H1 (cell line): ENCODE results near the gene INO80C. TPM values are rescaled to one million over a fixed set of nuclear protein-coding genes. Genes with fewer than 3 reads are reported as not detected.

Experiments
- CTCF ChIA-PET: fragments of 300-600 bp; sonication (Branson Sonifier 250); formaldehyde crosslinking; loops from one replicate; lab custom pipeline; 2021; ENCODE audit not compliant: partially characterized antibody; lab: Charles Lee
- POLR2A ChIA-PET: fragments of 300-600 bp; sonication (Branson Sonifier 250); formaldehyde crosslinking; loops from one replicate; lab custom pipeline; 2021; ENCODE audit warnings: inconsistent platforms; ENCODE audit not compliant: partially characterized antibody; lab: Charles Lee
- DNase-seq, 2 experiments: peaks; one replicate each; pipeline versions ENCODE4 v3.0.0 to v3.0.0-alpha.2; 2010 to 2022; ENCODE audit warnings: low spot score in 2 of 2, low read depth in 1 of 2, mixed read lengths in 1 of 2
- FAIRE-seq: peaks from 2 replicates; lab custom pipeline; 2011; peaks lifted over from hg19 to GRCh38; lab: Jason Lieb, UNC
- H2AFZ ChIP-seq: 2 replicates; pipeline ENCODE4 v1.8.1; 2012; ENCODE audit warnings: low read length, inconsistent platforms
- H2AK5ac ChIP-seq: 2 replicates; pipeline ENCODE4 v1.6.1; 2013; ENCODE audit warnings: low read depth, low read length
- H2BK120ac ChIP-seq: replicated peaks from 2 replicates; pipeline ENCODE3; 2013; ENCODE audit warnings: low read depth, low read length, inconsistent platforms
- H2BK12ac ChIP-seq: 2 replicates; pipeline ENCODE4 v1.6.1; 2013; ENCODE audit warnings: low read depth, low read length
- H2BK15ac ChIP-seq: 2 replicates; pipeline ENCODE4 v1.6.1; 2013; ENCODE audit warnings: low read length
- H2BK20ac ChIP-seq: 2 replicates; pipeline ENCODE4 v1.6.1; 2013; ENCODE audit warnings: low read length
- H2BK5ac ChIP-seq: 2 replicates; pipeline ENCODE4 v1.6.1; 2013; ENCODE audit warnings: low read depth, low read length
- H3K14ac ChIP-seq: 2 replicates; pipeline ENCODE4 v1.6.1; 2013; ENCODE audit warnings: inconsistent platforms; ENCODE audit not compliant: insufficient read length
- H3K18ac ChIP-seq: 2 replicates; pipeline ENCODE4 v1.6.1; 2013; ENCODE audit warnings: low read length; ENCODE audit errors: extremely low read depth
- H3K23ac ChIP-seq: 2 replicates; pipeline ENCODE4 v1.6.1; 2013; ENCODE audit warnings: inconsistent platforms; ENCODE audit not compliant: insufficient read length
- H3K23me2 ChIP-seq: 2 replicates; pipeline ENCODE4 v1.6.1; 2013; ENCODE audit warnings: low read depth, low read length
- H3K27ac ChIP-seq: 2 replicates; pipeline ENCODE4 v1.6.1; 2011; ENCODE audit warnings: low read depth, low read length, inconsistent platforms
- H3K27me3 ChIP-seq, 4 experiments: replicated peaks in 1 of 4; 1 replicate in 1 of 4; 2 replicates in 3 of 4; pipeline versions ENCODE4 v1.6.1 to v1.8.1; 2011 to 2013; ENCODE audit warnings: low read length in 3 of 4, mild to moderate bottlenecking in 3 of 4, inconsistent platforms in 2 of 4, mixed read lengths in 2 of 4, moderate library complexity in 1 of 4; ENCODE audit not compliant: control insufficient read depth in 3 of 4, insufficient read depth in 3 of 4; ENCODE audit errors: extremely low read depth in 1 of 4
- H3K36me3 ChIP-seq, 4 experiments: 2 replicates each; pipeline versions ENCODE4 v1.6.1 to v1.8.1; 2011 to 2013; ENCODE audit warnings: mild to moderate bottlenecking in 4 of 4, low read length in 3 of 4, moderate library complexity in 2 of 4, control low read depth in 1 of 4, inconsistent platforms in 1 of 4; ENCODE audit not compliant: insufficient read depth in 4 of 4, control insufficient read depth in 2 of 4
- H3K4ac ChIP-seq: replicated peaks from 2 replicates; pipeline ENCODE3; 2013; ENCODE audit warnings: low read length, low read depth, mixed read lengths, inconsistent platforms; ENCODE audit not compliant: insufficient read length
- H3K4me1 ChIP-seq, 4 experiments: replicated peaks in 1 of 4; 1 replicate in 1 of 4; 2 replicates in 3 of 4; pipeline versions ENCODE4 v1.6.1 to v1.8.1; 2011 to 2013; ENCODE audit warnings: low read length in 3 of 4, inconsistent platforms in 2 of 4, mixed read lengths in 1 of 4; ENCODE audit not compliant: insufficient read depth in 4 of 4, control insufficient read depth in 3 of 4
- H3K4me2 ChIP-seq, 2 experiments: 2 replicates each; pipeline versions ENCODE4 v1.6.1 to v1.8.1; 2011 to 2013; ENCODE audit warnings: low read depth in 2 of 2, low read length in 2 of 2, control low read depth in 1 of 2, inconsistent platforms in 1 of 2, mild to moderate bottlenecking in 1 of 2; ENCODE audit not compliant: insufficient read depth in 1 of 2
- H3K4me3 ChIP-seq, 4 experiments: fragments of 200-600, 300-600 bp in 1 of 4; sonication (generic), shearing (Covaris generic), sonication (Bioruptor Twin) in 1 of 4; 2 replicates each; pipeline versions ENCODE4 v1.5.1 to v1.8.1; 2011 to 2016; ENCODE audit warnings: low read length in 4 of 4, low read depth in 3 of 4, control low read depth in 2 of 4, inconsistent platforms in 2 of 4, mild to moderate bottlenecking in 2 of 4, mixed read lengths in 1 of 4, moderate library complexity in 1 of 4; ENCODE audit not compliant: insufficient read depth in 2 of 4; ENCODE audit errors: extremely low read depth in 1 of 4
- H3K56ac ChIP-seq: replicated peaks from 2 replicates; pipeline ENCODE3; 2013; ENCODE audit warnings: low read depth, mild to moderate bottlenecking, mixed read lengths, low read length, inconsistent platforms; ENCODE audit not compliant: insufficient read length
- H3K79me1 ChIP-seq: 2 replicates; pipeline ENCODE4 v1.6.1; 2013; ENCODE audit warnings: low read depth, low read length, control low read depth
- H3K79me2 ChIP-seq, 2 experiments: 2 replicates each; pipeline versions ENCODE4 v1.6.1 to v1.8.1; 2012 to 2013; ENCODE audit warnings: low read length in 2 of 2, mild to moderate bottlenecking in 2 of 2, inconsistent platforms in 1 of 2; ENCODE audit not compliant: insufficient read depth in 2 of 2, control insufficient read depth in 1 of 2
- H3K9ac ChIP-seq, 4 experiments: replicated peaks in 1 of 4; 1 replicate in 1 of 4; 2 replicates in 3 of 4; pipeline versions ENCODE4 v1.6.1 to v1.8.1; 2011 to 2013; ENCODE audit warnings: low read depth in 3 of 4, low read length in 3 of 4, control low read depth in 2 of 4, mild to moderate bottlenecking in 2 of 4, moderate library complexity in 2 of 4, inconsistent platforms in 1 of 4; ENCODE audit errors: extremely low read depth in 1 of 4
- H3K9me3 ChIP-seq, 2 experiments: 2 replicates each; pipeline versions ENCODE4 v1.6.1 to v1.8.1; 2012 to 2013; ENCODE audit warnings: mild to moderate bottlenecking in 2 of 2, moderate library complexity in 2 of 2, control low read depth in 1 of 2, inconsistent platforms in 1 of 2, low read depth in 1 of 2, low read length in 1 of 2, mixed read lengths in 1 of 2; ENCODE audit not compliant: insufficient read depth in 2 of 2
- H4K20me1 ChIP-seq, 2 experiments: replicated peaks in 1 of 2; 2 replicates each; pipeline versions ENCODE3 to v1.8.1; 2011 to 2013; ENCODE audit warnings: inconsistent platforms in 2 of 2, low read length in 2 of 2, mild to moderate bottlenecking in 1 of 2; ENCODE audit not compliant: insufficient read depth in 2 of 2, control insufficient read depth in 1 of 2
- H4K5ac ChIP-seq: 2 replicates; pipeline ENCODE4 v1.6.1; 2013; ENCODE audit warnings: low read length, low read depth, mixed read lengths, inconsistent platforms; ENCODE audit not compliant: insufficient read length
- H4K8ac ChIP-seq: 2 replicates; pipeline ENCODE4 v1.8.0; 2013; ENCODE audit warnings: mild to moderate bottlenecking, moderate library complexity, low read length, inconsistent platforms; ENCODE audit not compliant: insufficient read depth; ENCODE audit errors: extremely low read depth
- H4K91ac ChIP-seq: replicated peaks from 2 replicates; pipeline ENCODE3; 2013; ENCODE audit warnings: low read length, mixed read lengths, inconsistent platforms; ENCODE audit not compliant: insufficient read length
- CBX5 ChIP-seq: fragments of 300-800, 300-1000 bp; sonication (generic); IDR thresholded peaks from 2 replicates; pipeline ENCODE4 v1.7.1; 2016; ENCODE audit warnings: antibody characterized with exemption, low read length, low read depth
- EZH2 ChIP-seq: fragments of 200-600 bp; sonication (generic); IDR thresholded peaks from 2 replicates; pipeline ENCODE4 v1.7.1; 2012; ENCODE audit warnings: low read depth, mild to moderate bottlenecking, moderate library complexity, low read length, inconsistent platforms; ENCODE audit not compliant: severe bottlenecking
- FOSL1 ChIP-seq: IDR thresholded peaks from 2 replicates; pipeline ENCODE4 v1.6.1; 2011; ENCODE audit warnings: mild to moderate bottlenecking, low read depth, low read length, moderate library complexity; ENCODE audit not compliant: insufficient read depth
- GABPA ChIP-seq: IDR thresholded peaks from 2 replicates; pipeline ENCODE4 v1.6.1; 2011; ENCODE audit warnings: mild to moderate bottlenecking, low read length, moderate library complexity, borderline replicate concordance; ENCODE audit not compliant: insufficient read depth
- GTF2F1 ChIP-seq: IDR thresholded peaks from 2 replicates; pipeline ENCODE4 v1.6.1; 2012; ENCODE audit warnings: low read depth, low read length, improper control_type of control experiment, borderline replicate concordance
- KDM5A ChIP-seq: fragments of 200-600 bp; IDR thresholded peaks from 2 replicates; pipeline ENCODE4 v1.7.1; 2012; ENCODE audit warnings: mild to moderate bottlenecking, low read length, inconsistent platforms, mixed read lengths
- POLR2AphosphoS5 ChIP-seq: IDR thresholded peaks from 2 replicates; pipeline ENCODE4 v1.6.1; 2011; ENCODE audit warnings: low read depth, low read length
- SIN3A ChIP-seq, 2 experiments: IDR thresholded peaks in 1 of 2; conservative IDR thresholded peaks in 1 of 2; 2 replicates each; pipeline ENCODE4 v1.6.1; 2011 to 2012; ENCODE audit warnings: low read length in 2 of 2, improper control_type of control experiment in 1 of 2, low read depth in 1 of 2, mild to moderate bottlenecking in 1 of 2
- SP4 ChIP-seq: IDR thresholded peaks from 2 replicates; pipeline ENCODE4 v1.6.1; 2012; ENCODE audit warnings: low read length, inconsistent platforms
- SRF ChIP-seq: IDR thresholded peaks from 2 replicates; pipeline ENCODE4 v1.6.1; 2011; ENCODE audit warnings: mild to moderate bottlenecking, low read depth, low read length, moderate library complexity
- TEAD4 ChIP-seq: IDR thresholded peaks from 2 replicates; pipeline ENCODE4 v1.6.1; 2012; ENCODE audit warnings: low read depth, low read length, inconsistent platforms, mixed read lengths
- YY1 ChIP-seq: IDR thresholded peaks from 2 replicates; pipeline ENCODE4 v1.6.1; 2011; ENCODE audit warnings: low read depth, mild to moderate bottlenecking, low read length
- WGBS, 2 experiments: shearing (Covaris generic) in 1 of 2; methylation state at CpG; one replicate each; pipeline versions ENCODE4 v1.1.6 to v1.1.7; 2013 to 2015; ENCODE audit warnings: low lambda C conversion rate in 2 of 2, mixed read lengths in 2 of 2, inconsistent platforms in 1 of 2, low coverage in 1 of 2, missing lambda C conversion rate in 1 of 2; ENCODE audit not compliant: insufficient replicate concordance in 2 of 2, insufficient coverage in 1 of 2, insufficient read length in 1 of 2; ENCODE audit errors: extremely low coverage in 1 of 2, missing lambda C conversion rate in 1 of 2; 5-methylcytosine and 5-hydroxymethylcytosine counted together
- polyA plus RNA-seq, 7 experiments: library from polyadenylated mRNA; depleted of rRNA in 3 of 7; stranded (reverse) in 5 of 7; unstranded in 2 of 7; fragments of >200 nt in 5 of 7; fragments of 200-250 nt in 2 of 7; gene quantifications; 1 replicate in 5 of 7; 2 replicates in 1 of 7; 4 replicates in 1 of 7; pipeline versions ENCODE4 v1.2.1 to v1.2.3, GENCODE V29; 2011 to 2013; ENCODE audit warnings: missing spikeins in 2 of 7, mixed read lengths in 2 of 7
- total RNA-seq: library from RNA; stranded (reverse); fragmentation: NEBNext Ultra II Directional; extraction: Animal tissue kit (Norgen Biotek cat#: 25700); gene quantifications from 2 replicates; pipeline ENCODE4 v1.2.1, GENCODE V29; 2021
- TF ChIP-seq, protein P1 (sequence below): IDR thresholded peaks from 2 replicates; pipeline ENCODE4 v1.6.1; 2011; ENCODE audit warnings: low read depth, mild to moderate bottlenecking, low read length; ENCODE audit not compliant: insufficient read depth

INO80C gene
- total and polyA plus RNA-seq, 2 of the 8 experiments (the other 6 are each of a cell fraction or from before 2014, with no cell fraction given): 30.1 to 48.9 TPM

DNA sequence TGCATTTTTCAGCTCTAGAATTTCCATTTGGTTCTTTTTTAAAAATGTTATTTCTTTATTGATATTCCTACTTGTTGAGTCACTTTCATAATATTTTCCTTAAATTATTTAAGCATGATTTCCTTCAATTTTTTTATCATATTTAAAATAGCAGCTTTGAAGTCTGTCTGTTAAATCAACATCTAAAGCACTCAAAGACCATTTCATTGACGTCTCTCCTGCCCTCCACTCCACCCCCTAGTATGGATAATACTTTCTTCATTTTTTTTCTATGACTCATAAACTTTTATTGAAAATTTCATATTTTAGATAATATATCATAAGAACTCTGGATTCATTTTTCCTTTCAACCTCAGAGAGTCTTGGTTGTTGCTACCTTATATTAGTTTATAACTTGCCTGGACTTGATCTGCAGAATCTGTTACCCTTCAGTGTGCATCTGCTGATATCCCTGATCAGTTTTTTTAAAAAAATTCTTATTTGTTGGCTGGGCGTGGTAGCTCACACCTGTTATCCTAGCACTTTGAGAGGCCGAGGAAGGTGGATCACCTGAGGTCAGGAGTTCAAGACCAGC lies 61.6 kb downstream of the INO80C start:
- no peak for DNase-seq
- POLR2A ChIA-PET: interaction anchor here (1.5 kb wide), 1 partner anchor 8 kb away, joined by 4 read pairs; no protein-coding TSS in a partner anchor
- no peak for TF ChIP-seq CBX5
- TF ChIP-seq, protein P1, sequence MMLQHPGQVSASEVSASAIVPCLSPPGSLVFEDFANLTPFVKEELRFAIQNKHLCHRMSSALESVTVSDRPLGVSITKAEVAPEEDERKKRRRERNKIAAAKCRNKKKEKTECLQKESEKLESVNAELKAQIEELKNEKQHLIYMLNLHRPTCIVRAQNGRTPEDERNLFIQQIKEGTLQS: no peak
- no peak for TF ChIP-seq GTF2F1
- TF ChIP-seq SIN3A (conservative IDR thresholded peaks at IDR 0.05 in 1 of 2, IDR thresholded peaks at IDR 0.05 in 1 of 2; ENCODE audit: low read depth in 1 of 2, low read length in 2 of 2): no peak
- TF ChIP-seq KDM5A: no peak
- TF ChIP-seq SRF: no peak
- TF ChIP-seq TEAD4: no peak
- no peak for TF ChIP-seq YY1
- TF ChIP-seq GABPA: no peak
- TF ChIP-seq POLR2AphosphoS5: no peak
- TF ChIP-seq FOSL1: no peak
- TF ChIP-seq SP4: no peak
- TF ChIP-seq EZH2: no peak

More for the DNA sequence above, 61.6 kb downstream of the INO80C start:
- Histone ChIP-seq H3K23me2 (no peaks in the 10 kb centered on the region), H3K18ac (no peak overlapping the region), H3K9ac (no peak overlapping the region), H3K23ac (no peak overlapping the region), H3K4me3 (no peak overlapping the region), H4K20me1 (no peaks in the 10 kb centered on the region), H4K8ac (no peak overlapping the region), H3K79me2 (no peaks in the 10 kb centered on the region), H3K79me1 (no peaks in the 10 kb centered on the region), H2AK5ac (no peak overlapping the region), H3K27ac (no peak overlapping the region), H4K5ac (no peak overlapping the region), H3K9me3 (no peaks in the 10 kb centered on the region), H2BK15ac (no peak overlapping the region), H2BK12ac (no peak overlapping the region), H2BK5ac (no peak overlapping the region), H3K4ac (no peak overlapping the region), H2BK120ac (no peak overlapping the region), H3K4me2 (no peak overlapping the region), H3K36me3 (no peaks in the 10 kb centered on the region), H2AFZ (no peak overlapping the region), H3K4me1 (peaks cover 0 to 6% (median 0%) of the 10 kb centered on the region in 4 experiments; a peak in 1 of 7 replicates), H3K14ac (no peak overlapping the region), H4K91ac (no peak overlapping the region), H3K27me3 (no peaks in the 10 kb centered on the region), H3K56ac (no peak overlapping the region), H2BK20ac (no peak overlapping the region)
- 71% methylated on average over 3 of the region's 3 CpGs; no CpG with 5 or more reads in 1 of the 2 experiments for WGBS, 2 experiments
- FAIRE-seq: no peak
- CTCF ChIA-PET: interaction anchor here (0.9 to 2.1 kb wide), 2 partner anchors 50 to 562 kb away, joined by 4 to 5 read pairs; no protein-coding TSS in a partner anchor
